ENCODE results near the gene SLC16A10. TPM values are rescaled to one million over a fixed set of nuclear protein-coding genes. Genes with fewer than 3 reads are reported as not detected.

The SLC16A10 gene
- total and polyA plus RNA-seq, 7 donors = under 0.01 to 1.2 (median 0.83) TPM

DNA sequence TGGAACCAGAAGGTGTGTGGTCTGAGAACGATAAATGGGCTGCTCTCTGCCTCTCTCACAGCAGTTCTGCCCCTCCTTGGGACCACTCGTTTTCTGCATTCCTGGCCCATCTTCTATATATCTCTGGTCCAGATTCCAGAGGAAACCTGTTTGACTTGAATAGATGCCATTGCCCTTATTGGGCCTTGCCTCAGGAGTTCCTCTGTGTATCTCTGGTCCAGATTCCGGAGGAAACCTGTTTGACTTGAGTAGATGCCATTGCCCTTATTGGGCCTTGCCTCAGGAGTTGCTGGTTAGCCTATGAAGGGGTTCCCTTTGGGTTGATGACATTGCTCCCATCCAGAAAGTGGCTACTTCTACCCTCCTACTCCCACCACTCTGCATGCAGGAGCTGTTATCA is 189.4 kb downstream of the SLC16A10 start:
- Histone ChIP-seq H3K36me3 (peaks cover 0 to 71% (median 25%) of the 10 kb centered on the region in 4 donors), H3K4me3 (no peak overlapping the region), H3K4me1 (no peaks in the 10 kb centered on the region), H3K9me3 (peaks cover 0 to 11% (median 6%) of the 10 kb centered on the region in 4 donors), H3K27me3 (no peaks in the 10 kb centered on the region), H3K27ac (no peak overlapping the region)
- no peak for DNase-seq
- TF ChIP-seq CTCF (IDR thresholded peaks at IDR 0.05) = no peak
- no peak for TF ChIP-seq POLR2A (IDR thresholded peaks at IDR 0.05)
- no peak for TF ChIP-seq POLR2AphosphoS5 (IDR thresholded peaks at IDR 0.05)
- TF ChIP-seq EP300 (IDR thresholded peaks at IDR 0.05) = no peak
- intact Hi-C loops (cut with DNase I) = no loop called here
- 96 to 98% methylated on average over 3 of the region's 3 CpGs for WGBS, 2 donors

GRCh38 chr6:111277819-111278218 is 190.5 kb downstream of the SLC16A10 start:
- intact Hi-C loops (cut with DNase I) = no loop called here
- WGBS, 2 donors = 92 to 94% methylated on average over 1 of the region's 1 CpG
- H3K9me3 ChIP-seq = peaks cover 0 to 11% (median 6%) of the 10 kb centered on the region in 4 donors
- H3K4me3 ChIP-seq = no peak overlapping the region
- no peak for DNase-seq
- H3K27ac ChIP-seq = no peak overlapping the region
- H3K36me3 ChIP-seq = peaks cover 0 to 71% (median 25%) of the 10 kb centered on the region in 4 donors
- H3K4me1 ChIP-seq = no peaks in the 10 kb centered on the region
- H3K27me3 ChIP-seq = no peaks in the 10 kb centered on the region
- TF ChIP-seq POLR2AphosphoS5 (IDR thresholded peaks at IDR 0.05) (no peak), CTCF (IDR thresholded peaks at IDR 0.05) (no peak), EP300 (IDR thresholded peaks at IDR 0.05) (no peak), POLR2A (IDR thresholded peaks at IDR 0.05) (no peak)

DNA sequence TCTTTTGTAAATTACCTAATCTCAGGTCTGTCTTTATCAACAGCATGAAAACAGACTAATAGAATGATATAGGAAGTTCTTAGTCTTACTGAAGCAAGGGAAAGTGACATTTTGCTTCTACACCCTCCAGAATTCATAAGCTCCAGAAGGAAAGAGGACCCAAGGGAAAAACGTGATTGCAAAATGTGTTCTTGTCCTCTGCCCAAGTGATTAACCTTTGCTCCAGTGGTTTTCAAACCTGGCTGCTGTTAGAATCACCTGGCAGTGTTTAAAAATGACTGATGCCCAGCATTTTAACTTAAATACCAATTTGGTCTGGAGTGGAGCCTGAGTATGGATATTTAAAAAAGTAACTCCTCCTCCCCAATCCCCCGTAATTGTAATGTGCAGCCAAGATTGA is 191.4 kb downstream of the SLC16A10 start:
- DNase-seq = no peak
- no peak overlapping the region for H3K27ac ChIP-seq
- H3K4me3 ChIP-seq = no peak overlapping the region
- peaks cover 0 to 11% (median 3%) of the 10 kb centered on the region in 4 donors for H3K9me3 ChIP-seq
- TF ChIP-seq POLR2AphosphoS5 (IDR thresholded peaks at IDR 0.05) (no peak), EP300 (IDR thresholded peaks at IDR 0.05) (no peak), POLR2A (IDR thresholded peaks at IDR 0.05) (no peak), CTCF (IDR thresholded peaks at IDR 0.05) (no peak)
- H3K27me3 ChIP-seq = no peaks in the 10 kb centered on the region
- peaks cover 0 to 64% (median 23%) of the 10 kb centered on the region in 4 donors for H3K36me3 ChIP-seq
- WGBS, 2 donors = 73 to 89% methylated on average over 2 of the region's 2 CpGs
- intact Hi-C loops (cut with DNase I) = no loop called here
- no peaks in the 10 kb centered on the region for H3K4me1 ChIP-seq

- Histone ChIP-seq H3K4me3 (no peak overlapping the region), H3K27me3 (no peaks in the 10 kb centered on the region), H3K9me3 (no peaks in the 10 kb centered on the region), H3K36me3 (peaks cover 0 to 46% (median 14%) of the 10 kb centered on the region in 4 donors), H3K27ac (no peak overlapping the region), H3K4me1 (no peaks in the 10 kb centered on the region)
- whole genome bisulfite sequencing, 2 donors = 63 to 82% methylated on average over 4 of the region's 4 CpGs
- no peak for DNase-seq
- no peak for TF ChIP-seq POLR2A (IDR thresholded peaks at IDR 0.05)
- TF ChIP-seq CTCF (IDR thresholded peaks at IDR 0.05) = no peak
- no peak for TF ChIP-seq POLR2AphosphoS5 (IDR thresholded peaks at IDR 0.05)
- no peak for TF ChIP-seq EP300 (IDR thresholded peaks at IDR 0.05)
- intact Hi-C loops (cut with DNase I) = no loop called here
These were observed 193.2 kb downstream of the SLC16A10 start for GRCh38 chr6:111280445-111280955.

Small RNA genes lying within 50 kb of the gene (small RNA-seq; reads per million reads assigned to genes)
- gene RNU6-960P = 0 reads per million in 3 donors

Other genes starting within 250 kb of the SLC16A10 start
- gene AMD1, start 212.7 kb upstream of the SLC16A10 start, total RNA-seq = 10 to 100 TPM; 44.6 to 74.2 (median 71.4) TPM
- 10 to 100 TPM; 45.0 to 64.7 (median 45.3) TPM for gene AMD1, start 212.7 kb upstream of the SLC16A10 start, polyA plus RNA-seq
- gene GTF3C6, start 128.8 kb upstream of the SLC16A10 start, total RNA-seq = 10 to 100 TPM; 41.0 to 59.9 (median 47.9) TPM
- gene GTF3C6, start 128.8 kb upstream of the SLC16A10 start, polyA plus RNA-seq = 100 to 1,000 TPM in 1 of 3 donors, 10 to 100 TPM in 2; 77.7 to 100 (median 86.5) TPM
- gene RPF2, start 105.5 kb upstream of the SLC16A10 start, total RNA-seq = 10 to 100 TPM; 11.9 to 33.7 (median 22.0) TPM
- gene RPF2, start 105.5 kb upstream of the SLC16A10 start, polyA plus RNA-seq = 10 to 100 TPM; 18.0 to 19.4 (median 18.0) TPM

Measured in sigmoid colon (tissue), 7 donors.